Measurements from ENCODE around the gene TMEM240. TPM values are rescaled to one million over a fixed set of nuclear protein-coding genes. Genes with fewer than 3 reads are reported as not detected.

TMEM240 gene
- total RNA-seq, 6 experiments from 2014 or later: 2.8 to 5.1 (median 4.1) TPM

GRCh38 chr1:1547011-1547410 is 6.6 kb upstream of the TMEM240 start:
- H3K27ac Mint-ChIP-seq: no peak overlapping the region
- H3K27me3 Mint-ChIP-seq (ENCODE audit: insufficient read depth): peaks cover 6% of the 10 kb centered on the region; the same call in 1 of the 2 replicates
- DNase-seq: no peak
- no peaks in the 10 kb centered on the region for H3K9me3 Mint-ChIP-seq
- no peak overlapping the region for H3K4me3 Mint-ChIP-seq
- H3K4me1 Mint-ChIP-seq (ENCODE audit: low read depth): peaks cover 17% of the 10 kb centered on the region
- peaks cover under 1% of the 10 kb centered on the region; the same call in 1 of the 2 replicates for H3K36me3 Mint-ChIP-seq (ENCODE audit: low read depth)
- no peak for TF ChIP-seq CTCF (IDR thresholded peaks at IDR 0.05)

- no peak overlapping the region for H3K27ac Mint-ChIP-seq
- H3K36me3 Mint-ChIP-seq (ENCODE audit: low read depth): peaks cover 7% of the 10 kb centered on the region; the same call in 1 of the 2 replicates
- no peak overlapping the region for H3K4me3 Mint-ChIP-seq
- DNase-seq: no peak
- no peak for TF ChIP-seq CTCF (IDR thresholded peaks at IDR 0.05)
- peaks cover 6% of the 10 kb centered on the region; the same call in 1 of the 2 replicates for H3K27me3 Mint-ChIP-seq (ENCODE audit: insufficient read depth)
- H3K4me1 Mint-ChIP-seq (ENCODE audit: low read depth): peaks cover 9% of the 10 kb centered on the region
- no peaks in the 10 kb centered on the region for H3K9me3 Mint-ChIP-seq
Measured at GRCh38 chr1:1545946-1546737, 5.7 kb upstream of the TMEM240 start.

GRCh38 chr1:1544544-1544943 is 4.1 kb upstream of the TMEM240 start:
- Mint-ChIP-seq H3K4me3 (no peak overlapping the region), H3K4me1 (ENCODE audit: low read depth) (peaks cover 5% of the 10 kb centered on the region; the same call in 1 of the 2 replicates), H3K27me3 (ENCODE audit: insufficient read depth) (peaks cover 3% of the 10 kb centered on the region; the same call in 1 of the 2 replicates), H3K9me3 (no peaks in the 10 kb centered on the region), H3K27ac (no peak overlapping the region), H3K36me3 (ENCODE audit: low read depth) (peaks cover 7% of the 10 kb centered on the region; the same call in 1 of the 2 replicates)
- TF ChIP-seq CTCF (IDR thresholded peaks at IDR 0.05): no peak
- no peak for DNase-seq

- DNase-seq: no peak
- Mint-ChIP-seq H3K4me1 (ENCODE audit: low read depth) (peaks cover 5% of the 10 kb centered on the region; the same call in 1 of the 2 replicates), H3K9me3 (no peaks in the 10 kb centered on the region), H3K27ac (no peak overlapping the region), H3K36me3 (ENCODE audit: low read depth) (peaks cover 9% of the 10 kb centered on the region; the same call in 1 of the 2 replicates), H3K4me3 (no peak overlapping the region), H3K27me3 (ENCODE audit: insufficient read depth) (peaks cover 3% of the 10 kb centered on the region; the same call in 1 of the 2 replicates)
- TF ChIP-seq CTCF (IDR thresholded peaks at IDR 0.05): no peak
Measured at GRCh38 chr1:1543706-1544099, 3.3 kb upstream of the TMEM240 start.

- H3K27me3 Mint-ChIP-seq (ENCODE audit: insufficient read depth): peaks cover 5% of the 10 kb centered on the region; the same call in 1 of the 2 replicates
- H3K9me3 Mint-ChIP-seq: no peaks in the 10 kb centered on the region
- no peak overlapping the region for H3K4me3 Mint-ChIP-seq
- H3K36me3 Mint-ChIP-seq (ENCODE audit: low read depth): peaks cover 11% of the 10 kb centered on the region; the same call in 1 of the 2 replicates
- no peak for TF ChIP-seq CTCF (IDR thresholded peaks at IDR 0.05)
- H3K4me1 Mint-ChIP-seq (ENCODE audit: low read depth): peaks cover 5% of the 10 kb centered on the region; the same call in 1 of the 2 replicates
- no peak overlapping the region for H3K27ac Mint-ChIP-seq
- DNase-seq: no peak
Measured at GRCh38 chr1:1542766-1543705, 2.6 kb upstream of the TMEM240 start.

Data from HFFc6 (cell line).